Measurements from ENCODE around the gene ANKH. TPM values are rescaled to one million over a fixed set of nuclear protein-coding genes. Genes with fewer than 3 reads are reported as not detected.

ANKH gene
- total and polyA plus RNA-seq, 4 donors, result 9.3 to 57.1 (median 37.4) TPM

DNA sequence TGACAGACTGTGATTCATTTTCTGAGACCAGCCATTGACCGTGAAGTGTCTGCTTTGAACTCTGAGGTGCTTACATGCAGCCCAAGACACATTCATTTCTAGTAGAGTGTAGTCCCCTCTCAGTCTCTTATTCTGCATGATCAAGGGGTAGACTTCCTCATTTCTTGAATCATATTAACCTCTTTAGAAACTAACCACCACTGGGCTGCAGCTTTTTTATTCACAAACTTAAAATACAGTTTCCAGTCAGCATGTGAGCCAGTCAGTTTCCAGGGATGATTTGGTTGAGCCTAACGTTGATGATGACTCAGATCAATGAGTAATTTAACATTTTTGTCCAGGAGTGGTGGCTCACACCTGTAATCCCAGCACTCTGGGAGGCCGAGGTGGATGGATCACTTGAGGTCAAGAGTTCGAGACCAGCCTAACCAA is 147.9 kb downstream of the ANKH start:
- Histone ChIP-seq H3K27me3 (ENCODE audit: control insufficient read depth in 4 of 4, insufficient read depth in 4 of 4, low read length in 3 of 4) (no peaks in the 10 kb centered on the region), H3K36me3 (ENCODE audit: control insufficient read depth in 4 of 4, insufficient read depth in 3 of 4, low read depth in 1 of 4, low read length in 3 of 4) (peaks cover 0 to 7% (median 0%) of the 10 kb centered on the region in 4 donors), H3K4me3 (ENCODE audit: low read depth in 1 of 3, low read length in 3 of 3) (no peak overlapping the region), H3K27ac (ENCODE audit: low read depth in 1 of 2, low read length in 2 of 2) (no peak overlapping the region), H3K9ac (ENCODE audit: low read depth in 1 of 2, low read length in 2 of 2) (no peak overlapping the region), H3K9me3 (ENCODE audit: control insufficient read depth in 4 of 4, low read length in 3 of 4) (no peaks in the 10 kb centered on the region), H3K4me1 (ENCODE audit: control insufficient read depth in 4 of 4, insufficient read depth in 4 of 4, low read length in 3 of 4) (peaks cover 4 to 31% (median 22%) of the 10 kb centered on the region in 4 donors)
- WGBS, result 89% methylated on average over 4 of the region's 4 CpGs
- TF ChIP-seq CTCF (IDR thresholded peaks at IDR 0.05; ENCODE audit: low read depth, low read length, missing input control) (no peak), TAF1 (conservative IDR thresholded peaks at IDR 0.05) (no peak), NR2F2 (IDR thresholded peaks at IDR 0.05) (no peak), YY1 (IDR thresholded peaks at IDR 0.05) (no peak), HNF4A (conservative IDR thresholded peaks at IDR 0.05) (no peak), RXRA (IDR thresholded peaks at IDR 0.05) (no peak), GABPA (IDR thresholded peaks at IDR 0.05 in 1 of 2, conservative IDR thresholded peaks at IDR 0.05 in 1 of 2) (no peak), SP1 (IDR thresholded peaks at IDR 0.05) (no peak), ZBTB33 (IDR thresholded peaks at IDR 0.05) (no peak), RAD21 (IDR thresholded peaks at IDR 0.05) (no peak), FOXA1 (IDR thresholded peaks at IDR 0.05) (no peak), ATF3 (IDR thresholded peaks at IDR 0.05) (no peak), MAX (IDR thresholded peaks at IDR 0.05) (no peak), EGR1 (IDR thresholded peaks at IDR 0.05; ENCODE audit: low read depth in 2 of 2) (no peak), JUND (IDR thresholded peaks at IDR 0.05) (no peak)
- TF ChIP-seq, protein P1, sequence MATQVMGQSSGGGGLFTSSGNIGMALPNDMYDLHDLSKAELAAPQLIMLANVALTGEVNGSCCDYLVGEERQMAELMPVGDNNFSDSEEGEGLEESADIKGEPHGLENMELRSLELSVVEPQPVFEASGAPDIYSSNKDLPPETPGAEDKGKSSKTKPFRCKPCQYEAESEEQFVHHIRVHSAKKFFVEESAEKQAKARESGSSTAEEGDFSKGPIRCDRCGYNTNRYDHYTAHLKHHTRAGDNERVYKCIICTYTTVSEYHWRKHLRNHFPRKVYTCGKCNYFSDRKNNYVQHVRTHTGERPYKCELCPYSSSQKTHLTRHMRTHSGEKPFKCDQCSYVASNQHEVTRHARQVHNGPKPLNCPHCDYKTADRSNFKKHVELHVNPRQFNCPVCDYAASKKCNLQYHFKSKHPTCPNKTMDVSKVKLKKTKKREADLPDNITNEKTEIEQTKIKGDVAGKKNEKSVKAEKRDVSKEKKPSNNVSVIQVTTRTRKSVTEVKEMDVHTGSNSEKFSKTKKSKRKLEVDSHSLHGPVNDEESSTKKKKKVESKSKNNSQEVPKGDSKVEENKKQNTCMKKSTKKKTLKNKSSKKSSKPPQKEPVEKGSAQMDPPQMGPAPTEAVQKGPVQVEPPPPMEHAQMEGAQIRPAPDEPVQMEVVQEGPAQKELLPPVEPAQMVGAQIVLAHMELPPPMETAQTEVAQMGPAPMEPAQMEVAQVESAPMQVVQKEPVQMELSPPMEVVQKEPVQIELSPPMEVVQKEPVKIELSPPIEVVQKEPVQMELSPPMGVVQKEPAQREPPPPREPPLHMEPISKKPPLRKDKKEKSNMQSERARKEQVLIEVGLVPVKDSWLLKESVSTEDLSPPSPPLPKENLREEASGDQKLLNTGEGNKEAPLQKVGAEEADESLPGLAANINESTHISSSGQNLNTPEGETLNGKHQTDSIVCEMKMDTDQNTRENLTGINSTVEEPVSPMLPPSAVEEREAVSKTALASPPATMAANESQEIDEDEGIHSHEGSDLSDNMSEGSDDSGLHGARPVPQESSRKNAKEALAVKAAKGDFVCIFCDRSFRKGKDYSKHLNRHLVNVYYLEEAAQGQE (IDR thresholded peaks at IDR 0.05), result no peak
- no peak for DNase-seq (ENCODE audit: low spot score)

GRCh38 chr5:14722923-14723322 is 148.7 kb downstream of the ANKH start:
- Histone ChIP-seq H3K27ac (ENCODE audit: low read depth in 1 of 2, low read length in 2 of 2) (no peak overlapping the region), H3K36me3 (ENCODE audit: control insufficient read depth in 4 of 4, insufficient read depth in 3 of 4, low read depth in 1 of 4, low read length in 3 of 4) (peaks cover 0 to 7% (median 0%) of the 10 kb centered on the region in 4 donors), H3K4me1 (ENCODE audit: control insufficient read depth in 4 of 4, insufficient read depth in 4 of 4, low read length in 3 of 4) (peaks cover 2 to 26% (median 15%) of the 10 kb centered on the region in 4 donors), H3K27me3 (ENCODE audit: control insufficient read depth in 4 of 4, insufficient read depth in 4 of 4, low read length in 3 of 4) (no peaks in the 10 kb centered on the region), H3K4me3 (ENCODE audit: low read depth in 1 of 3, low read length in 3 of 3) (no peak overlapping the region), H3K9ac (ENCODE audit: low read depth in 1 of 2, low read length in 2 of 2) (no peak overlapping the region), H3K9me3 (ENCODE audit: control insufficient read depth in 4 of 4, low read length in 3 of 4) (no peaks in the 10 kb centered on the region)
- no peak for DNase-seq (ENCODE audit: low spot score)
- 95% methylated on average over 8 of the region's 8 CpGs for WGBS
- TF ChIP-seq ZBTB33 (IDR thresholded peaks at IDR 0.05) (no peak), YY1 (IDR thresholded peaks at IDR 0.05) (no peak), RXRA (IDR thresholded peaks at IDR 0.05) (no peak), SP1 (IDR thresholded peaks at IDR 0.05) (no peak), HNF4A (conservative IDR thresholded peaks at IDR 0.05) (no peak), FOXA1 (IDR thresholded peaks at IDR 0.05) (no peak), GABPA (IDR thresholded peaks at IDR 0.05 in 1 of 2, conservative IDR thresholded peaks at IDR 0.05 in 1 of 2) (no peak), MAX (IDR thresholded peaks at IDR 0.05) (no peak), FOXA2 (IDR thresholded peaks at IDR 0.05) (no peak), EGR1 (IDR thresholded peaks at IDR 0.05; ENCODE audit: low read depth in 2 of 2) (no peak)
- TF ChIP-seq, protein P1 (IDR thresholded peaks at IDR 0.05), result no peak
